NCI-H2107 (cell line): ENCODE measurements around the gene COBL.

Source experiments
- DNase-seq: peaks from one replicate; lab custom pipeline; 2025; lab: John Stamatoyannopoulos, UW

COBL gene

GRCh38 chr7:51276091-51276605 is 40.5 kb downstream of the COBL start:
- no peak for DNase-seq

- DNase-seq, result no peak
These were observed 41.1 kb downstream of the COBL start for GRCh38 chr7:51275532-51275931.

- DNase-seq, result no peak
These were observed 41.7 kb downstream of the COBL start for GRCh38 chr7:51274955-51275354.

GRCh38 chr7:51274001-51274400 is 42.6 kb downstream of the COBL start:
- DNase-seq, result no peak

GRCh38 chr7:51273360-51273759 is 43.2 kb downstream of the COBL start:
- DNase-seq, result no peak

- DNase-seq, result no peak
These were observed 45.6 kb downstream of the COBL start for GRCh38 chr7:51270965-51271364.

GRCh38 chr7:51269911-51270310 is 46.7 kb downstream of the COBL start:
- no peak for DNase-seq

GRCh38 chr7:51269321-51269720 is 47.3 kb downstream of the COBL start:
- DNase-seq, result no peak

GRCh38 chr7:51268859-51269258 is 47.8 kb downstream of the COBL start:
- DNase-seq, result no peak

GRCh38 chr7:51267169-51267568 is 49.4 kb downstream of the COBL start:
- no peak for DNase-seq

- no peak for DNase-seq
These were observed 51.3 kb downstream of the COBL start for GRCh38 chr7:51265066-51265907.

GRCh38 chr7:51263631-51264484 is 52.8 kb downstream of the COBL start:
- no peak for DNase-seq

GRCh38 chr7:51262796-51263531 is 53.6 kb downstream of the COBL start:
- no peak for DNase-seq

GRCh38 chr7:51261950-51262795 is 54.4 kb downstream of the COBL start:
- DNase-seq, result peak; percentile 63

GRCh38 chr7:51261117-51261835 is 55.3 kb downstream of the COBL start:
- no peak for DNase-seq

- no peak for DNase-seq
These were observed 56.1 kb downstream of the COBL start for GRCh38 chr7:51260516-51260915.

GRCh38 chr7:51259766-51260165 is 56.8 kb downstream of the COBL start:
- no peak for DNase-seq

GRCh38 chr7:51256916-51257315 is 59.7 kb downstream of the COBL start:
- no peak for DNase-seq

- no peak for DNase-seq
These were observed 60.3 kb downstream of the COBL start for GRCh38 chr7:51256209-51256781.

- no peak for DNase-seq
These were observed 60.9 kb downstream of the COBL start for GRCh38 chr7:51255536-51256208.
